HUES64 (cell line): ENCODE measurements around the gene HP1BP3.

Experiments used
- H3K27ac ChIP-seq: 2 replicates; pipeline ENCODE4 v1.7.0; 2013; ENCODE audit warnings: low read depth, low read length, inconsistent platforms
- H3K27me3 ChIP-seq: 2 replicates; pipeline ENCODE4 v1.6.1; 2013; ENCODE audit warnings: mild to moderate bottlenecking, low read length; ENCODE audit not compliant: insufficient read depth
- H3K36me3 ChIP-seq: 2 replicates; pipeline ENCODE4 v1.6.1; 2013; ENCODE audit warnings: mild to moderate bottlenecking, low read length; ENCODE audit not compliant: insufficient read depth
- H3K4me1 ChIP-seq: 2 replicates; pipeline ENCODE4 v1.6.1; 2013; ENCODE audit warnings: mild to moderate bottlenecking, low read length, moderate library complexity; ENCODE audit not compliant: insufficient read depth
- H3K4me3 ChIP-seq: 2 replicates; pipeline ENCODE4 v1.5.1; 2013; ENCODE audit warnings: mild to moderate bottlenecking, low read length, moderate library complexity
- H3K9ac ChIP-seq: 2 replicates; pipeline ENCODE4 v1.6.1; 2013; ENCODE audit warnings: mild to moderate bottlenecking, low read depth, low read length
- H3K9me3 ChIP-seq: 2 replicates; pipeline ENCODE4 v1.6.1; 2013; ENCODE audit warnings: low read depth, low read length; ENCODE audit not compliant: insufficient read depth
- WGBS: fragments of 150-250, 120-280 bp; methylation state at CpG from one replicate; pipeline ENCODE4 v1.1.7; 2013; ENCODE audit warnings: missing lambda C conversion rate; 5-methylcytosine and 5-hydroxymethylcytosine counted together

HP1BP3 gene

DNA sequence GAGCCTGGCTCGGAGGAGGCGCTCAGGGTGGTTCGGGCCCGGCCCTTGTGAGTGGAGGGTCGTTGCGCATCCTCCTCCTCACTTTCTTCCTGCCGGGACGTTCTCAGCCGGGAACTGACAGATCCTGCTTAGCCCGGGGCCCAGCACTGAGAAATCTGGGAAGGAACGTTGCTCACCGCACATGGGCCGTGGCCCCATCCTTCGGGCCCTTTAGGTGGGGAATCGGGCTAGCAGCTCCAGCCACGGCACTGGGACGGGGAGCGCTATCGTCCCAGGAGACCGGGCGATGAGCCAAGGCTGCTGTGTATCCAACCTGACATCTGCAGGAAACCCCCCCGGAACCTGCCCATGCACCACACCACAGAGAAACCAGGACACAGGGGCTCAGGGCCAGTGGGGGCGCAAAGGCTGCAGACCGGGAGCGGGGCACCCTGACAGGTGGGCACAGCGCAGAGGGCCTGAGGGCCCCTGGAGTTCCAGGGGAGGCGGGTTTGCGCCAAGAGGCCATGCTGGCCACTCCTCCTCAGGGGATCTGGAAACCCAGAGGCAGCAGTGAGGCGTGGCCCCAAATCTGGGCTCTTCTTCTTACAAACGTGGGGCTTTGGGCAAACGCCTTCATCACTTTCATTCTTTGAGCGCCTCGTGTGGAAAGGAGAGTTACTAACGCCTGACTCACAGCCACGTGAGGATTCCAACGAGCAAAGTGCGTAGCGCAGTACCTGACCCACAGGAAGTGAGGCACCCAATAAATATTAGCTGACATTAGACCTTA, 54.3 kb downstream of the HP1BP3 start, which contains the start of gene SH2D5:
TSS of gene SH2D5 (minus strand) at position 116 of the 772 bp plus-strand sequence. CDS start 4,659 bp downstream, outside the sequence.
- no peak within 1 kb of the TSS for H3K9ac ChIP-seq

DNA sequence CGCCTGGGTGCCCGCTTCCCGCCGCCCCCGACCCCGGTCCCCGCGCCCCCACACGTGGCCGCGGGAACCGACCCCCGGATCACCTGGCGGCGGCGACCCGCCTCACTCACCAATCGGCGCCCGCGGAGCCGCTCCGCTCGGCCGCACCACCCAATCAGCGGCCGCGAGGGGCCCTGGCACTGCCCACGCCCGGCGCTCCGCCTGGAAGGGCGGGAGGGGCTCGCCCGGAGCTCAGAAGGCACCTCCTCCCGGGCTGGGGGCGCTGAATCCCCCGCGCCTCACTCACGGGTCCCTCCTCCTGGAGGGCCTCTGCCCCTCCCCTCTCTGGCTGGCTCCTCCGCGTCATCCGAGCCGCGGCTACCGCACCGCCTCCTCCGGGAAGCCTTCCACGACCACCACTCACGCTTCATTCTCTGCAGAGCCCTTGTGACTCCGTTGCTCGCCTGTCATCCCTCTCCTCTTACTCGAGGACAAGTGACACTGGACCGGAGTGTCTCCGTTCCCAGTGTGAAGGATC, 55.0 kb downstream of the HP1BP3 start:
- Histone ChIP-seq H3K4me1 (peaks cover 20% of the 10 kb centered on the region), H3K27me3 (peaks cover 49% of the 10 kb centered on the region), H3K36me3 (no peaks in the 10 kb centered on the region), H3K27ac (no peak overlapping the region), H3K9me3 (no peaks in the 10 kb centered on the region), H3K4me3 (peak overlapping the region; percentile 55), H3K9ac (no peak overlapping the region)
- under 1% methylated on average over 55 of the region's 55 CpGs for WGBS

More for the DNA sequence above, 54.3 kb downstream of the HP1BP3 start, which contains the start of gene SH2D5:
- Histone ChIP-seq H3K4me3 (peak within 1 kb of the TSS; percentile 55), H3K9me3 (no peaks in the 10 kb centered on the region), H3K4me1 (peaks cover 20% of the 10 kb centered on the region), H3K27ac (no peak within 1 kb of the TSS), H3K36me3 (no peaks in the 10 kb centered on the region), H3K27me3 (peaks cover 49% of the 10 kb centered on the region)
- WGBS, result 3% methylated on average over 38 of the region's 38 CpGs

DNA sequence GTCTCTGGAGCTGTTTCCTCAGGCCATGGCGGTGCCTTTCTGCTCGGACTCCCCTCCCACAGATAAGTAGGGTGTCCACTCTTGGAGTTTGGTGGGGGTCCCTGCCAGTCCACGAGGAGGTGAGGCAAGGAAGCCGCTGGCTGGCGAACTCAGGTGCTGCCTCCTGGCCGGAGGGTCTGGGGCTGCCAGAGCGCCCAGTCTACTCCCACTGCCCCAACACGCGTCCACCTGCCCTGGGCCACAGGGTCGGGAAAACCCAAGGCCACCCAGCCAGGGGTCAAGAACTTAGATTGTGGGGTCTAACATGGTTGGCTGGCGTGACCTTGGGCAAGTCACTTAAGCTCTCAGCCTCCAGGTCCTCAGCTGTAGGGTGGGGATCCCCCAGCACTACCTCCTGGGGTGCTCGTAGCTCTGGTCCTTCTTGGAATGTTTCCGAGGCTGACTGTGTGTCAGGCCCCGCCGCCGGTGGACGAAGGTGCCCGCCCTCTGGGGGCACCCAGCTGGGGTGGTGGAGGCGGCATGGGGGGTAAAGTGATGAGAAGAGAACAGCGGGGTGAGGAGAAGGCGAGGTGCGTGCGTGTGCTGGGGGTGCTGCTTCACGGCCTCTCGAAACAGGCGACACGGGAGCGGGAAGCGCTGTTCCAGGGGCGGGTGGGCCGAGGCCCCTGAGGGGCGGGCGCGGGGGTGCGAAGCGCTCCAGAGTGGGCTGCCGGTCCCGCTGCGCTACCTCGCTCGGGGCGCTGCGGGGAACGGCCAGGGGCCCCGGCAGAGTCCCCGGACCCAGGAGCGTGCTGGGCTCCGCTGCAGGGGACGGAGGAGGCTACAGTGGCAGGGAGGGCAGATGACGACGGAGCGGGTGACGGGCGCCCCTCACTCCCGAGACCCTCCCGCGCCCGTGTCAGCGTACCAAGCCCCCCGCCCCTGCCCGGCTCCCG, 55.8 kb downstream of the HP1BP3 start:
- Histone ChIP-seq H3K27ac (no peak overlapping the region), H3K36me3 (no peaks in the 10 kb centered on the region), H3K4me3 (peak overlapping the region; percentile 55), H3K4me1 (peaks cover 20% of the 10 kb centered on the region), H3K27me3 (peaks cover 49% of the 10 kb centered on the region), H3K9ac (no peak overlapping the region), H3K9me3 (no peaks in the 10 kb centered on the region)
- WGBS, result 19% methylated on average over 62 of the region's 62 CpGs

DNA sequence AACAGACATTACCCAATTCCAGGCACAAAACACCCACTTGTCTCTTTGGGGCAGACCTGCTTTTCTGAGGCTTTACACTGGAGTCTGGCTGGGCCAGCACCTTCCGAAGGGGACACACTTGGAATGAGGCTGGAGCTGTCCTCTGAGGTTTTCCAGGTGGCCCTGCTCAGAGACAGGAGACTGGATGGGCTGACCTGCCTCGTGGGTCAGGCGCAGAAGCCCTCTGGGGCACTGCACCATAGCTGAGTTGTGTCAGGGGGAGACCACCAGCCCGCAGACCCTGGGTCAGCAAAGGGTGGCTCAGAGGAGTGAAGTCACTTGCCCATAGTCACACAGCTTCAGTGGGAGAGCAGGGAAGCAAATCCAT, 56.4 kb downstream of the HP1BP3 start:
- Histone ChIP-seq H3K9ac (no peak overlapping the region), H3K27me3 (peaks cover 49% of the 10 kb centered on the region), H3K4me1 (peaks cover 20% of the 10 kb centered on the region), H3K4me3 (no peak overlapping the region), H3K36me3 (no peaks in the 10 kb centered on the region), H3K9me3 (no peaks in the 10 kb centered on the region), H3K27ac (no peak overlapping the region)
- WGBS, result 77% methylated on average over 4 of the region's 4 CpGs

DNA sequence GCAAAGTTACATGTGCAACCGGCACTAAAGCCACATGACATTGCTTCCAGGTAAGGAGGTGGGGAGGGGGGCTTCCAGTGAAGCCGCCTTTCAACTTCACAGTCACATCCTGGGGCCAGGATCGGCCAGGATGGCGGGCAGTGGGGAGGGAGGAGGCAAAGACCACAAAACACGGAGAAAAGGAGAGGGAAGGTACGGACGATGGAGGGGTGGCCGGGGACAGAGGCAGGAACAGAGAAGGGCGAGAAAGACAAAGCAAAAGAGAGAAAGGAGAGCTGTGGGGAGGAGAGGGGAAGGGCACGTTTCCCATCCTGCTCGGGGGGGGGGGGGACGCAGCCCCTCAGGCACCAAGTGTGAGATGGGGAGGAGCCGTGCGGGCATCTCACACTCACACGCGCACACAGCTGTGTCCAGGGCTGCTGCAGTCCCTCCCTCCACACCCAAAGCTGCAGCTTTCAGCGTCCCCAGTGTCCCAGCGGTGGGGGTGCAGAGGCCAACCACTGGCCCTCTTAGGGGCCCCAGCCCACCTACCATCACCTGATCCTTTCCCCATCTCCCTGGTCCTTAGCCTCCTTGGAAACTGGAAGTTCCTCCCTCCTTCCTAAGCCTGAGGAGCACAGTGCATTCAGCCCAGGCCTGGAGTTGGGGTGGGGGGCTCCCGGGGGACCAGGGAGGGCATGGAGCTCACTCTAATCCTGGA, 57.0 kb downstream of the HP1BP3 start:
- no peaks in the 10 kb centered on the region for H3K36me3 ChIP-seq
- no peak overlapping the region for H3K9ac ChIP-seq
- WGBS, result 51% methylated on average over 19 of the region's 19 CpGs
- no peaks in the 10 kb centered on the region for H3K9me3 ChIP-seq
- H3K4me1 ChIP-seq, result peaks cover 20% of the 10 kb centered on the region
- H3K4me3 ChIP-seq, result peak overlapping the region; percentile 26; the same call in 1 of the 2 replicates
- no peak overlapping the region for H3K27ac ChIP-seq
- peaks cover 49% of the 10 kb centered on the region for H3K27me3 ChIP-seq

DNA sequence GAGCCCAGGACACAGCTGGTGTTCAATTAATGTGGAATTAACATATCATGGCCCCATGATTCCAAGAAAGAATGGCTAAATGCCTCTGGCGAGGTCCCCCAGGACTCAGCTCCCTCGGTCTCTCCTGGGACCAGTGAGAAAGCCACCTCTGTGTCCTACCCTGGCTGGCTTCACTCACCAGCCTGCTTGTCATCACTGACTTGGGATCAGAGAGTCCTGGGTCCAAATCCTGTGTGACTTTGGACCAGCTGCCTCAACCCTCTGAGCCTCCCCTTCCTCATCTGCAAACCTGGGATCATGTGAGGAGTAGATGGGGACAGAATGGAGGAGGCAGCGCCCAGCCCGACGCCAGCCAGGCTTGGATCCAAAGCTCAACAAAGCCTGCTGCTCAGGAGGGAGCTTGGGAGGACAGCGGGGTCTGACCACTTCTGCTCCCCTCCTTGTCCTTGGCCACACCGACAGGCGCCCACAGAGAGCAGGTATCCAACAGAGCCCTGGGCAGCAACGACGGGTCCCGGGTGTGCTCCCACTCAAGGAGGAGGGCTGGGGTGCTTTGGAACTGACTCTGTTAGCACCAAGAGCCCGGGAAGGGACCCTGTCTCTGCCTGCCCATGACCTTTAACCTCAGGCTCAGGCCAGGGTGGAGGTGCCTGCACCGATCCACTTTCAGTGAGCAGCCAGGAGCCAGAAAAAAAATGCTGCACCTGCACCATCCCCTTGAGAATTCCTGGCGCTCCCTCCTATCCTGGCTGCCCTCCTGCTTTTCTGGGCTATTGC, 57.8 kb downstream of the HP1BP3 start:
- H3K9ac ChIP-seq, result no peak overlapping the region
- WGBS, result 76% methylated on average over 14 of the region's 14 CpGs
- no peaks in the 10 kb centered on the region for H3K9me3 ChIP-seq
- H3K4me1 ChIP-seq, result peaks cover 20% of the 10 kb centered on the region
- H3K4me3 ChIP-seq, result 0 out of 2 replicates have a peak overlapping the region, but pooled peaks have one; percentile 26
- peaks cover 49% of the 10 kb centered on the region for H3K27me3 ChIP-seq
- no peak overlapping the region for H3K27ac ChIP-seq
- no peaks in the 10 kb centered on the region for H3K36me3 ChIP-seq

DNA sequence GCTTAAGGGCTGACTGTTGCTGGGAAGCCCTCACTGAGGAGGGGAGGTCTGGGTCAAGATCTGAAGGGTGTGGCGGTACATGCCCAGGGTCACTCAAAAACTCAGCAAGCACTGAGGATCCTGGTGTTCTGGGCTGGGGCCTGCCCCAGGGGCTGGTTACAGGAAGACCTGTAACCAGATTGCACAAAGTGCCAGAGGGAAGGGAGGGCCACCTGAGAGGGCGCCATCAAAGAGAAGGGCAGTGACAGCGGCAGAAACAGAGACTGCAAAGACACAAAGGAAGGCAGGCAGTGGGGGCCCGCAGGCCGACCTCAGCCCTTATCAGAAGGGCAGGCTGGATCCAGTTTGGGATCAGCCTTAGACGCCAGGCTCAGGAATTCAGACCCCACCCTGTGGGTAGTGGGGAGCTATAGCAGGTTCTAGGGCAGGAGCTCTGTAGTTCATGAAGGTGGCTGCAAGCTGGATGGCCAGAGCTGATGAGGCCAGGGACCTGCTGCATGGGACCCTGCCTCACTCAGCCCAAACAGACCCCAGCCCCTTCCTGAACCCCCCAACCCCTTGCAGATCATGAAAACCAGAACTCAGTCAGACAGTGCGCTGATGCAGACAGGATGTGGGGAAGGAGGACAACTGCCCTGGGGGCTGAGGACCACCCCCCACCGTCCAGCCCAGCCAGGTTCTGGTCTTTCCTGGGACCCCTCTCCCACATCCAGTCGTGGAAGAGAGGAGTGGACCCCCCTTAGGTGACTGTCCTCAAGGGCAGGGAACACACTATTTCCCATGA, 58.5 kb downstream of the HP1BP3 start:
- no peak overlapping the region for H3K27ac ChIP-seq
- H3K36me3 ChIP-seq, result no peaks in the 10 kb centered on the region
- H3K27me3 ChIP-seq, result peaks cover 42% of the 10 kb centered on the region
- H3K4me1 ChIP-seq, result peaks cover 19% of the 10 kb centered on the region
- WGBS, result 78% methylated on average over 9 of the region's 9 CpGs
- no peak overlapping the region for H3K9ac ChIP-seq
- no peaks in the 10 kb centered on the region for H3K9me3 ChIP-seq
- peak overlapping the region; percentile 12; the same call in 1 of the 2 replicates for H3K4me3 ChIP-seq

DNA sequence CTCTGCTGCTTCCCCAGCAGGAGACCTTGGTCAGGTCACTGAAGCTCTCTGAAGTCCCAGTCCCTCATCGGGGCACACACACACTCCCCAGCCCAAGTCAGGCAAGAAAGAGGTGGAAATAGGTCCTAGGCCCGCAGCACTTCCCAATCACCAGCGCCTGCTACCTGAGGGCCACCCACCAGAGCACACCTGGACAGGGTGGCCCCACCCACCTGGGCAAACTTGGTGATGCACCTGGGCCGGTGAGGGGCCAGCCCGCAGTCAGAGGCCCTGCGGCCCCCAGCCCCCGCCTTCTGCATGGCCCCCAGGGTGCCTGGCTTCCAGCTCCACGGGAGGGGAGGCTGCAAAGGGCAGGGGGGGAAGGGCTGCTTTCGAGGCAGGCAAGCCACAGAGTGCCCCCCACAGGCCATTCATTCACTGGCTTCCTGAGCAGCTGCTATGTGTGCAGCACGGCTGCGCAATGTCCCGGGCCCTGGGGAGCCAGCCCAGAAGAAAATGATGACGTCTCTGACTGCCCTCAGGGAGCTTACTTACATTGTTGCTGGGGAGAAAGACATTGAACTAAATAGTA, 59.3 kb downstream of the HP1BP3 start:
- Histone ChIP-seq H3K27ac (no peak overlapping the region), H3K36me3 (no peaks in the 10 kb centered on the region), H3K9ac (no peak overlapping the region), H3K9me3 (no peaks in the 10 kb centered on the region), H3K27me3 (peaks cover 35% of the 10 kb centered on the region), H3K4me1 (peaks cover 14% of the 10 kb centered on the region; the same call in 1 of the 2 replicates), H3K4me3 (peak overlapping the region; percentile 12; the same call in 1 of the 2 replicates)
- WGBS, result 36% methylated on average over 13 of the region's 13 CpGs

DNA sequence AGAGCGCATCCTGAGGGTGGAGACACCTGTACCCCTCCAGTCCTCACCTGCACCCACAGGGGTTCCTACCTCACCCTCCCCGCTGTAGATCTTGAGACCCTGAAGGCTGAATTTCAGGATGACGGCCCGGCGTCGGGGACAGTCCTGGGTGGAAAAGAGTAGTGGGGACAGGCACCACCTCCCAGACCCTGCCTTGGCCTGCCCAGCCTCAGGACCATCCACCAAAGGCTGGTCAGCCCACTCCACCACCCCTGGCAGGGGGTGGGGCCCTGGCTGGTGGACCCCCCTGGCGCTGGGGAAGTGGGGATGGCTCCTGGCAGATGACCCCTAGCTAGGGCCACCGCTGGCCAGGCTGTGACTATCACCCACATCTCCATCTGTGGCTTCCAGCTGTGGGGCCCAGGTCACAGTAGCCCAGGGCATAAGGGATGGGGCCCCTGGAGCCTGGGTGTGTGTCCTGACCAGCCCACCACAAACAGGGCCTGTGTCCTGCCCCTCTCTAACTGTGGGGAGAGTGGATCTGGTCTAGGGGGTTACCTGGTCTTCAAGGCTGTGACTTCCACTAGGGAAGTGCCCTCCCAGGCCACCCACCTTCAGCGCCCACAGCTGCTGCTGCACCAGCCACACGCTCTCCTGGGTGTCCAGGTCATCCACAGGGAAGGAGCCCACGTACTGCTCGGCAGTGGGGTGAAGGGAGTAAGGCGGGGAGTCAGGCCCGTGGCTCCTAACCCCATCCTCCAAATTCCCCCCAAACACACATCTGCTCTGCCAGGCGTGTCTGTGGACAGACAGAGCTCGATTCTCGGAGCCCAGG, 60.0 kb downstream of the HP1BP3 start:
- Histone ChIP-seq H3K27me3 (peaks cover 28% of the 10 kb centered on the region), H3K36me3 (no peaks in the 10 kb centered on the region), H3K4me1 (peaks cover 14% of the 10 kb centered on the region; the same call in 1 of the 2 replicates), H3K27ac (no peak overlapping the region), H3K9ac (no peak overlapping the region), H3K9me3 (no peaks in the 10 kb centered on the region), H3K4me3 (no peak overlapping the region)
- 90% methylated on average over 17 of the region's 17 CpGs for WGBS
